ENCODE measurements around the gene PCCA.

Gene PCCA

DNA sequence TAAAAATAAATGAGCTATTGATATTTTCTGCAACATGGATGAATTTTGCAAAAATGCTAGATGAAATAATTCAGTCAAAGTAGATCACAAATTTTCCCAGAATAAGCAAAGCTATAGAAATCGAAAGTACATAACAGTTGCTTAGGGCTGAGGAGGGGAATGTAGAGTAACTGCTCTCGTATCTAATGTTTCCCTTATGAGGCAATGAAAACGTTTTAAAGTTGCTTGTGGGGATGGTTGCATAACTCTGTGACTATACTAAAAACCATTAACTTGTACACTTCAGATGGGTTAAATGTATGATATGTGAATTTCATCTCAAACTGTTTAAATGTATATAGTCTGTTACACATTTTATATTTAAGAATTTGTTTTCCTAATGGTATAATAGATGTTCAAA is 268.0 kb downstream of the PCCA start:
- TF ChIP-seq SUZ12 (IDR thresholded peaks at IDR 0.05; ENCODE audit: extremely low read depth, insufficient read depth, insufficient read length), result no peak
- TF ChIP-seq YY1 (IDR thresholded peaks at IDR 0.05; ENCODE audit: insufficient read depth, insufficient read length), result no peak
- TF ChIP-seq ZNF274 (IDR thresholded peaks at IDR 0.05; ENCODE audit: low read depth, low read length), result no peak

DNA sequence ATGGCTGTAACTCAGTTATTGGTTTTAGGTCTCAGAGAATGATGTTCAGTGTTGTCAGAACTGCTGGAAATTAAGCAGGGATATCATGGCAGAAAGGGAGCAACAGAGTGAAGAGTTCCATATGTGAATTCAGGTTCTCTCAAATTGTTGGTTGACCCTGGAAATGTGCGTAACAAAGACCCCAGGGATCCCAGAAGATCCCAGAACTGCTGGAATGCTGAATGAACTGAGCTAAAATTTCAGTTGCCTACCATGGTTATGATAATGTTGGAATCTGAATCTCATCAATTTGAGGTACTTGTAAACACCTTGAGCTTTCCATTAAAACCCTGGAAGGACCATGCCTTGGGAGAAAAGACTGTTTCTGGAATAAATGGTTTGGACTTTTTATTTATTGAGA is 268.9 kb downstream of the PCCA start:
- H3K4me3 ChIP-seq (ENCODE audit: insufficient read length, low read depth), result no peak overlapping the region
- H3K27me3 ChIP-seq (ENCODE audit: insufficient read depth, insufficient read length), result no peaks in the 10 kb centered on the region

More for the DNA sequence above, 268.0 kb downstream of the PCCA start:
- no peak overlapping the region for H3K9ac ChIP-seq (ENCODE audit: insufficient read length, low read depth)
- no peaks in the 10 kb centered on the region for H3K4me1 ChIP-seq (ENCODE audit: insufficient read depth, insufficient read length)
- no peaks in the 10 kb centered on the region for H3K9me3 ChIP-seq (ENCODE audit: insufficient read depth, low read length)
- no peaks in the 10 kb centered on the region for H3K27me3 ChIP-seq (ENCODE audit: insufficient read depth, insufficient read length)
- no peak for DNase-seq (ENCODE audit: low read depth, low spot score)
- no peak overlapping the region for H3K4me3 ChIP-seq (ENCODE audit: insufficient read length, low read depth)
- H3K36me3 ChIP-seq (ENCODE audit: insufficient read depth, insufficient read length, low read length), result no peaks in the 10 kb centered on the region

DNA sequence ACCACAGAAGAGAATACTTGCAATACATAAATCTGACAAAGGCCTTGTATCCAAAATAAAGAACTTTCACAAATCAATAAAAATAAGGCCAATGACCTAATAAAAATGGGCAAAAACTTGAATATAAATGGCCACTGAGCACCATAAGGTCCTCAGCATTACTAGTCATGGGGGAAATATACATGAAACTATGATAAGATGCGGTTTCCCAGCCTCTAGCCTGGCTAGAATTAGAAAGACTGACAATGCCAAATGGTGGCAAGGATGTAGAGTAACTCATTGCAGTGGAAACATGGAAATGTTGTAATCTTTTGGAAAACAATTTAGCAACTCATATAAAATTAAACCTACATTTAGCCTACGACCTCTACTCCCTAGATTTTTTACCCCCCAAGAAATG is 272.6 kb downstream of the PCCA start:
- Histone ChIP-seq H3K27me3 (ENCODE audit: insufficient read depth, insufficient read length) (no peaks in the 10 kb centered on the region), H3K4me1 (ENCODE audit: insufficient read depth, insufficient read length) (no peaks in the 10 kb centered on the region), H3K9me3 (ENCODE audit: insufficient read depth, low read length) (no peaks in the 10 kb centered on the region), H3K9ac (ENCODE audit: insufficient read length, low read depth) (no peak overlapping the region), H3K4me3 (ENCODE audit: insufficient read length, low read depth) (no peak overlapping the region), H3K36me3 (ENCODE audit: insufficient read depth, insufficient read length, low read length) (no peaks in the 10 kb centered on the region)
- DNase-seq (ENCODE audit: low read depth, low spot score), result no peak
- TF ChIP-seq ZNF274 (IDR thresholded peaks at IDR 0.05; ENCODE audit: low read depth, low read length) (no peak), YY1 (IDR thresholded peaks at IDR 0.05; ENCODE audit: insufficient read depth, insufficient read length) (no peak), SUZ12 (IDR thresholded peaks at IDR 0.05; ENCODE audit: extremely low read depth, insufficient read depth, insufficient read length) (no peak)

More for the DNA sequence above, 268.9 kb downstream of the PCCA start:
- H3K9ac ChIP-seq (ENCODE audit: insufficient read length, low read depth), result no peak overlapping the region
- no peaks in the 10 kb centered on the region for H3K4me1 ChIP-seq (ENCODE audit: insufficient read depth, insufficient read length)
- TF ChIP-seq SUZ12 (IDR thresholded peaks at IDR 0.05; ENCODE audit: extremely low read depth, insufficient read depth, insufficient read length), result no peak
- no peak for TF ChIP-seq YY1 (IDR thresholded peaks at IDR 0.05; ENCODE audit: insufficient read depth, insufficient read length)
- no peak for TF ChIP-seq ZNF274 (IDR thresholded peaks at IDR 0.05; ENCODE audit: low read depth, low read length)
- H3K9me3 ChIP-seq (ENCODE audit: insufficient read depth, low read length), result no peaks in the 10 kb centered on the region
- no peaks in the 10 kb centered on the region for H3K36me3 ChIP-seq (ENCODE audit: insufficient read depth, insufficient read length, low read length)
- no peak for DNase-seq (ENCODE audit: low read depth, low spot score)

DNA sequence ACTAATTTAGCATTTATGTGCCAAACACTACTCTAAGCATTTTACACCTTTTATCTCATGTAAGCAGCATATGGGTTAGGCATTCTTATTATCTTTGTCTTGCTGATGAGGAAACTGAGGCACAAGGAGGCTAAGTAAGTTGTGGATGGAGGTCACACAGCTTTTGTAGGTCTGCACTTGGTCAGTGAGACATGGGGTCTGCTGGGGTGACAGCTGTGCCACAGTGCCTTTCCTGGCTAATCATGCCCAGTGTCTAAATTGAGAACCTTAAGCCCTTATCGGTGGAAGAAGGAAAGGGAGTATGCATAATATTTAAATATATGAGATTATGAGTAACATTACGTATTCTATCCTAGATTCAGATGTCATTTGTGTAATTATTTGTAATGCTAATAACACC is 273.5 kb downstream of the PCCA start:
- Histone ChIP-seq H3K9ac (ENCODE audit: insufficient read length, low read depth) (no peak overlapping the region), H3K36me3 (ENCODE audit: insufficient read depth, insufficient read length, low read length) (no peaks in the 10 kb centered on the region), H3K4me1 (ENCODE audit: insufficient read depth, insufficient read length) (no peaks in the 10 kb centered on the region), H3K4me3 (ENCODE audit: insufficient read length, low read depth) (no peak overlapping the region), H3K9me3 (ENCODE audit: insufficient read depth, low read length) (no peaks in the 10 kb centered on the region), H3K27me3 (ENCODE audit: insufficient read depth, insufficient read length) (no peaks in the 10 kb centered on the region)
- TF ChIP-seq ZNF274 (IDR thresholded peaks at IDR 0.05; ENCODE audit: low read depth, low read length) (no peak), YY1 (IDR thresholded peaks at IDR 0.05; ENCODE audit: insufficient read depth, insufficient read length) (no peak), SUZ12 (IDR thresholded peaks at IDR 0.05; ENCODE audit: extremely low read depth, insufficient read depth, insufficient read length) (no peak)
- no peak for DNase-seq (ENCODE audit: low read depth, low spot score)

DNA sequence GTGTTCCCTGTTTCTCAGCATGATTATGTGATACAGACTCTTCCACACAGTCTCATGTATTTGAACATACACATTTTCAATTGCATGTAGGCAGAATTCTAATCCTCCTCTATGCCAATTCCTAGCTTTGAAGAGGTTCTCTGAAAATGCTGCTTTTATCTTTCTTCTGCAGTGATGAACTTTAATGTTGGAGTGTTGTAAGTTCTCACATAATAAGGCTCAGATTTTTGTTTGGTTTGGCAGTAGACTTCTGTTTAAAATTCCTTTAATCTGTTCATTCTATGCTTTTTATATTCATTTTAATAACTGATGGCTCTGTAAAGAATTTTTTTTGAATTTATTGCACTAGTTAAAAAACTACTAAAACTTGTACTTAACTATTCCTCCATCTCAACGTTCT is 273.9 kb downstream of the PCCA start:
- TF ChIP-seq ZNF274 (IDR thresholded peaks at IDR 0.05; ENCODE audit: low read depth, low read length) (no peak), SUZ12 (IDR thresholded peaks at IDR 0.05; ENCODE audit: extremely low read depth, insufficient read depth, insufficient read length) (no peak), YY1 (IDR thresholded peaks at IDR 0.05; ENCODE audit: insufficient read depth, insufficient read length) (no peak)
- H3K27me3 ChIP-seq (ENCODE audit: insufficient read depth, insufficient read length), result no peaks in the 10 kb centered on the region
- H3K9me3 ChIP-seq (ENCODE audit: insufficient read depth, low read length), result no peaks in the 10 kb centered on the region
- no peak overlapping the region for H3K9ac ChIP-seq (ENCODE audit: insufficient read length, low read depth)
- H3K4me1 ChIP-seq (ENCODE audit: insufficient read depth, insufficient read length), result no peaks in the 10 kb centered on the region
- H3K36me3 ChIP-seq (ENCODE audit: insufficient read depth, insufficient read length, low read length), result no peaks in the 10 kb centered on the region
- DNase-seq (ENCODE audit: low read depth, low spot score), result no peak
- no peak overlapping the region for H3K4me3 ChIP-seq (ENCODE audit: insufficient read length, low read depth)

DNA sequence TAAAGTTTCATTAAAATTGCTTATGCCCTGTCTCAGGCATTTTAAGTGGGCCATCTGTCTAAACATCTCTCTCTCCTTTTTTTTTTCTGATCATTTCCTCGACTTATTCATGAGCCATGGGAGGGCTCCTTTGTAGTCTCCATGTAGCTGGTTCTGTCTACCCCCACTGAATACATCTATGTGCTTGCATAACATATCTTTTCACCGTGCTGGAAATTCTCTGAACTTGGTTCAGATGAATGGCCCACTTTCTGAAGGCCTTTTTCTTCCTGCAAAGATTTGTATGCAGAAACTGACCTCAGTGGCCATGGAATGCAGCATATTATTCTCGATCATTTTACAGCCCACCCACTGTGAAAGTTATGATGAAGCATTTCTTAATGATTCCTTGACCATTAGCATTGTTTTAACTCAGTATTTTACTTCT is 274.4 kb downstream of the PCCA start:
- TF ChIP-seq SUZ12 (IDR thresholded peaks at IDR 0.05; ENCODE audit: extremely low read depth, insufficient read depth, insufficient read length) (no peak), ZNF274 (IDR thresholded peaks at IDR 0.05; ENCODE audit: low read depth, low read length) (no peak), YY1 (IDR thresholded peaks at IDR 0.05; ENCODE audit: insufficient read depth, insufficient read length) (no peak)
- H3K36me3 ChIP-seq (ENCODE audit: insufficient read depth, insufficient read length, low read length), result no peaks in the 10 kb centered on the region
- no peaks in the 10 kb centered on the region for H3K27me3 ChIP-seq (ENCODE audit: insufficient read depth, insufficient read length)
- H3K4me3 ChIP-seq (ENCODE audit: insufficient read length, low read depth), result no peak overlapping the region
- H3K9me3 ChIP-seq (ENCODE audit: insufficient read depth, low read length), result no peaks in the 10 kb centered on the region
- DNase-seq (ENCODE audit: low read depth, low spot score), result no peak
- no peak overlapping the region for H3K9ac ChIP-seq (ENCODE audit: insufficient read length, low read depth)
- no peaks in the 10 kb centered on the region for H3K4me1 ChIP-seq (ENCODE audit: insufficient read depth, insufficient read length)

DNA sequence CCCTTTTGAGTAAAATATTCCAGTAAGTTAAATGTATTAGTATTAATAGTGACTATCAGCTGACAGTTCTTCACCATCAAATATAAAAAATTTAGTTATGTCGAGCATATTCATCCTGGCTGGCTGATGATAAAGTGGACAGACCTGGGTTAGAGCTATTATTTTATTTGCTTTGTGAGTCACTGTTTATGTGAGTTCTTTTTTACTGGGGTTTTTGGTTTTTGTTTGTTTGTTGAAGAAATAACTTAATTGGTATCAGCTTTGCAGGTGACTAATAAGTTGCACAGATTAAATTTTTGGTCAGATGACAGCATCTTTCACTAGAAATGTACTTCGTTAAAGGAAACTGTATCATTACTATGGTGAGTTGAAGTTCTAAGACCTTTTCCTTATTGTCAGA is 275.0 kb downstream of the PCCA start:
- Histone ChIP-seq H3K9ac (ENCODE audit: insufficient read length, low read depth) (no peak overlapping the region), H3K27me3 (ENCODE audit: insufficient read depth, insufficient read length) (no peaks in the 10 kb centered on the region), H3K4me3 (ENCODE audit: insufficient read length, low read depth) (no peak overlapping the region), H3K9me3 (ENCODE audit: insufficient read depth, low read length) (no peaks in the 10 kb centered on the region), H3K4me1 (ENCODE audit: insufficient read depth, insufficient read length) (no peaks in the 10 kb centered on the region), H3K36me3 (ENCODE audit: insufficient read depth, insufficient read length, low read length) (no peaks in the 10 kb centered on the region)
- no peak for TF ChIP-seq SUZ12 (IDR thresholded peaks at IDR 0.05; ENCODE audit: extremely low read depth, insufficient read depth, insufficient read length)
- no peak for TF ChIP-seq YY1 (IDR thresholded peaks at IDR 0.05; ENCODE audit: insufficient read depth, insufficient read length)
- TF ChIP-seq ZNF274 (IDR thresholded peaks at IDR 0.05; ENCODE audit: low read depth, low read length), result no peak
- no peak for DNase-seq (ENCODE audit: low read depth, low spot score)
